Gastroesophageal sphincter (tissue), 3 donors: ENCODE results near the gene PADI4.

ENCODE experiments used
- CTCF ChIP-seq, 4 experiments: fragments of 200-600 bp in 2 of 4; fragments of 450-650 bp in 2 of 4; sonication (generic) in 1 of 4; IDR thresholded peaks; one replicate each; pipeline ENCODE4 v1.5.1; 2017 to 2019; ENCODE audit warnings: antibody characterized with exemption in 4 of 4, mild to moderate bottlenecking in 2 of 4, moderate library complexity in 2 of 4
- POLR2A ChIP-seq, 2 donors: fragments of 450-650 bp; IDR thresholded peaks; one replicate each; pipeline ENCODE4 v1.6.1; 2017; ENCODE audit warnings: antibody characterized with exemption in 2 of 2, mild to moderate bottlenecking in 2 of 2, moderate library complexity in 1 of 2

- TF ChIP-seq CTCF (IDR thresholded peaks at IDR 0.05) (no peak), POLR2A (IDR thresholded peaks at IDR 0.05) (no peak)
Measured at GRCh38 chr1:17361687-17362086, 53.7 kb downstream of the PADI4 start.
